Neural crest cell (in vitro differentiated cells): ENCODE data around the gene ZER1. TPM values are rescaled to one million over a fixed set of nuclear protein-coding genes. Genes with fewer than 3 reads are reported as not detected.
"Not testable (repeated sequence)": the region's sequence is repeated elsewhere in the genome, so short reads cannot be mapped to it uniquely, and the experiment has no call there.

ENCODE experiments used
- DNase-seq: peaks from one replicate; pipeline ENCODE4 v3.0.0; 2021; ENCODE audit warnings: low read depth, mixed read lengths, low spot score
- H3K27ac Mint-ChIP-seq: one replicate; pipeline ENCODE4 v1.8.0; 2021; ENCODE audit warnings: mild to moderate bottlenecking, mixed read lengths; ENCODE audit not compliant: unreplicated experiment
- H3K27me3 Mint-ChIP-seq: 2 replicates; pipeline ENCODE4 v1.8.0; 2021; ENCODE audit warnings: low read depth, mild to moderate bottlenecking, mixed read lengths
- H3K36me3 Mint-ChIP-seq: 2 replicates; pipeline ENCODE4 v1.8.0; 2021; ENCODE audit warnings: low read depth, mild to moderate bottlenecking, mixed read lengths
- H3K4me1 Mint-ChIP-seq: 2 replicates; pipeline ENCODE4 v1.8.0; 2021; ENCODE audit warnings: mixed read lengths
- H3K4me3 Mint-ChIP-seq: one replicate; pipeline ENCODE4 v1.8.0; 2021; ENCODE audit warnings: mild to moderate bottlenecking, mixed read lengths
- H3K9me3 Mint-ChIP-seq: 2 replicates; pipeline ENCODE4 v1.8.0; 2021; ENCODE audit warnings: mixed read lengths
- CTCF ChIP-seq: fragments of 200-600 bp; sonication (generic); conservative IDR thresholded peaks from 2 replicates; pipeline ENCODE4 v1.5.0; 2021; ENCODE audit warnings: antibody characterized with exemption, mild to moderate bottlenecking
- total RNA-seq: library from RNA; stranded (reverse); gene quantifications from 2 replicates; pipeline ENCODE4 v1.2.1, GENCODE V29; 2021

ZER1 gene
- total RNA-seq, 1 donor from 2014 or later: 19.1 TPM

GRCh38 chr9:128702445-128702948, 69.2 kb downstream of the ZER1 start, which contains the start of gene PKN3:
Gene PKN3 (plus strand): TSS chr9:128702503. CDS start chr9:128702916, 413 bp downstream.
- peaks cover 9% of the 10 kb centered on the region for H3K4me1 Mint-ChIP-seq
- H3K4me3 Mint-ChIP-seq: peak within 1 kb of the TSS; percentile 90
- no peaks in the 10 kb centered on the region for H3K36me3 Mint-ChIP-seq
- peak within 1 kb of the TSS; percentile 81 for H3K27ac Mint-ChIP-seq
- no peaks in the 10 kb centered on the region for H3K27me3 Mint-ChIP-seq
- peak; percentile 96 for TF ChIP-seq CTCF
- no peaks in the 10 kb centered on the region for H3K9me3 Mint-ChIP-seq
- peak; percentile 100 for DNase-seq

GRCh38 chr9:128701227-128701854, 70.4 kb downstream of the ZER1 start:
- TF ChIP-seq CTCF: no peak
- no peak for DNase-seq
- Mint-ChIP-seq H3K27ac (no peak overlapping the region), H3K4me3 (peak overlapping the region; percentile 82), H3K36me3 (peaks cover under 1% of the 10 kb centered on the region), H3K27me3 (no peaks in the 10 kb centered on the region), H3K4me1 (peaks cover 9% of the 10 kb centered on the region), H3K9me3 (no peaks in the 10 kb centered on the region)

GRCh38 chr9:128699096-128699795, 72.5 kb downstream of the ZER1 start:
- H3K36me3 Mint-ChIP-seq, H3K4me1 Mint-ChIP-seq, H3K27ac Mint-ChIP-seq, H3K27me3 Mint-ChIP-seq, H3K9me3 Mint-ChIP-seq, DNase-seq: not testable (repeated sequence)
- peak overlapping the region; percentile 67 for H3K4me3 Mint-ChIP-seq

- Mint-ChIP-seq H3K9me3 (no peaks in the 10 kb centered on the region), H3K36me3 (peaks cover 19% of the 10 kb centered on the region), H3K4me1 (peaks cover 14% of the 10 kb centered on the region), H3K27me3 (no peaks in the 10 kb centered on the region), H3K4me3 (peak overlapping the region; percentile 70), H3K27ac (no peak overlapping the region)
- DNase-seq: no peak
- TF ChIP-seq CTCF: no peak
Observed at GRCh38 chr9:128696923-128697707, 74.6 kb downstream of the ZER1 start.

GRCh38 chr9:128694344-128694743, 77.4 kb downstream of the ZER1 start:
- no peak for DNase-seq
- H3K27ac Mint-ChIP-seq: no peak overlapping the region
- peaks cover 26% of the 10 kb centered on the region for H3K4me1 Mint-ChIP-seq
- H3K4me3 Mint-ChIP-seq: peak overlapping the region; percentile 38
- H3K9me3 Mint-ChIP-seq: no peaks in the 10 kb centered on the region
- no peak for TF ChIP-seq CTCF
- peaks cover 32% of the 10 kb centered on the region for H3K36me3 Mint-ChIP-seq
- H3K27me3 Mint-ChIP-seq: peaks cover 3% of the 10 kb centered on the region

- Mint-ChIP-seq H3K27ac (peak overlapping the region; percentile 5), H3K4me1 (peaks cover 26% of the 10 kb centered on the region), H3K4me3 (peak overlapping the region; percentile 80), H3K36me3 (peaks cover 32% of the 10 kb centered on the region)
- not testable (repeated sequence) for DNase-seq, H3K27me3 Mint-ChIP-seq, H3K9me3 Mint-ChIP-seq
Observed at GRCh38 chr9:128693738-128694137, 78.0 kb downstream of the ZER1 start.
